ENCODE results near the gene CCDC197.

The CCDC197 gene

DNA sequence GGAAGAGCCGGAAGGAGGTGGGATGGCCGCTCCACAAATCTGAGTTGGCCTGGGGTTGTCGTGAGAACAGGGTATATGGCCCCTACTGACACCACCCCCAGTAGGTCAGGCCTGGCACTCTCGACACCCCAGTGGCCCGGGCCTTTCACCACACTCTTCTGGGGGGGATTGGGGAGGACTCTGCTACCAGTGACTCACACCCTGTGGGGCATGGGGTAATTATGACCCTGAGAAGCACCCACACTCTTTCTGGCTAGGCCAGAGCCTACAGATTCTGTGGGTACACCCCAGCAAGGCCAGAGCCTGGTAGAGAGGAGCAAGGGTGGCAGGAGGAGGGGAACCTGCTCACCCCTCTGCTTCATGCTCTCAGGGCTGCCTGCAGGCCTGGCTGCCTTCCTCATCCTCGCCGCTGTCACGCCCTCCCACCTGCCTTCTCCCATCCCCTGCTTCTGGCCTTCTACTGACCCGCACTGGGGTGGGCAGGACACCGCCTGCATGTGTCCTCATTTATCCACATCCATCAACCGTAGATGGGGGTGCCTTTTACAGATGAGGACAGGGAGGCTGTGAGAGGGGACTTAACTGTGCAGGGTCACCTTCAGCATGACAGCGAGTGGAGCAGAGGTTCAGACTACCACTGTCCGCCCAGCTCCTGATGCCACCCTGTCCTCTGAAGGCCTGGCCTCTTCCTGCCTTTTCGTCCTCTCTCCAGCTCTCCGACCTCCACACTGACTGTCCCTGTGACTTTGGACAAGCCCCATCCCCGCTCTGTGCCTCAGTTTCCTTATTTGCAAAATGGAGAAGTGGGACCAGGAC, 39.1 kb upstream of the CCDC197 start:
- H3K9me3 Mint-ChIP-seq = no peaks in the 10 kb centered on the region
- H3K36me3 Mint-ChIP-seq = no peaks in the 10 kb centered on the region
- peaks cover 94% of the 10 kb centered on the region for H3K4me1 Mint-ChIP-seq
- no peak for ATAC-seq
- H3K27ac Mint-ChIP-seq = peak overlapping the region; percentile 92
- H3K27me3 Mint-ChIP-seq = no peaks in the 10 kb centered on the region
- no peak overlapping the region for H3K4me3 Mint-ChIP-seq

DNA sequence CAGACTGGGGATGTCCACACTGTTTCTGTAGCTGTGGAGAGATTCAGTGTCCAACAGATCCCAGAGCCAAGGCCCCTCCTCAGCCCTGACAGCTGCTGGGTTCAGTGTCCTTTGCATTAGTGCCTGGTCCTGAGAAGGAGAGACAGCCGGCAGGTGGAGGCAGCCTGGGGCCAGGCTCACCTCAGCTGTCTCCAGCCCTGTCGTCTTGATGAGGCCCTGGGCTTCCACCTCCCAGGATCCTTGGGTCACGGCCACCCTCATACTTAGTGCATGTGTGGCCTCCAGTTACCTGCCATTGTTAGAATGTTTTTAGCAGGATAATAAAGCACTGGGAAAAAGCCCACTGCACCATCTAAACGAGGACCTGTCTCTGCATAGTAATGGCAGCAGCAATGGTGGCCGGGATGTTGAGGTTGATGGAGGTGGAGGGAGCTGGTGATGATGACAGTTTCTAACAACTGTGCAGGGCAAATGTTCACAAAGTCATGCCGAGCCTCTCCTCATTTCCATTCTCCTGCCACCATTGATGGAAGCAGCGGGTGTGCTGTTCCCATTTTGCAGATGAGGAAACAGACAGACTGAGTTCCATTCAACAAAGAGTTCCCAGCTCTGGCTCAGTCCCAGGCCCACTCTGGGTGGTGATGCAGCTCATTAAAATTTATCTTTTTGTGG, 38.4 kb upstream of the CCDC197 start:
- Mint-ChIP-seq H3K4me1 (peaks cover 99% of the 10 kb centered on the region), H3K4me3 (peak overlapping the region; percentile 70), H3K27ac (peak overlapping the region; percentile 92), H3K27me3 (no peaks in the 10 kb centered on the region), H3K36me3 (no peaks in the 10 kb centered on the region), H3K9me3 (no peaks in the 10 kb centered on the region)
- ATAC-seq = no peak

DNA sequence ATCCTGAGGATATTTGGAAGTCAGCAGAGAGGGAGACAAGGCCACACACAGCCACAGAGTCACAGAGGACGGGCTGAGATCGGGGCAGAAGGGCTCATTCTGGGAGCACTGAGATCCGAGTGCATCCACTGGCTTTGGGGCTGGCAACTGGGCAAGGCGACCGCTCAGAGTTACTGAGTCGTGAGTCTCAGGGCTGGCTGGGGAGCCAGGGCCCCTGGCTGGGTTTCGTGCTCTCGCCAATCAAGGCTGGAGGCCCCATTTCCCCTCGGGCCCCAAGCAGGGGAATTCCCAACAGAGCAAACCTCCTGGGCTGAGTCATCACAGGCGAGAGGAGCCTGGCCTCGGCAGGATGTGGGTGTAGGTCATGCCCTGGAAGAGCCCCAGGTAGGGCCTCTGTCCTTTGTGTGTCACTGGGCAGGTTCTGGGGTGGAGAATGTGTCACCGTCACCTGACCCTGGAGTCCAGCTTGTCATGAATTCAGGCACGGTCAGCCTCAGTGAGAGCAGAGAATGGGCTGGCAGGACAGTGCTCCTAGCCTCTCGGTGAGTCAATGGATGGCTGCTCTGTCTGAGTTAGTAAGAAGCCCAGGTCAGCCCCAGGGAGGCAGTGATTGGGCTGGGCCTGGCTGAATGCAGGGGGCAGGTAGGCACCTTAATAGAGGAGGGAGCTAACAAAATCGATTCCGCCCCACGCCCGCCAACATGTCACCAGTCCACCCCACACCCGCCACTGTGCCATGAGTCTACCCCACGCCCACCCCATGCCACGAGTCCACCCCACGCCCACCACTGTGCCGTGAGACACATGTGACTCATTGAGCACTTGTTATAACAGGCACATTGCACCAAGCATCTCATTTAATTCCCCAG, 37.6 kb upstream of the CCDC197 start:
- peaks cover 99% of the 10 kb centered on the region for H3K4me1 Mint-ChIP-seq
- H3K9me3 Mint-ChIP-seq = no peaks in the 10 kb centered on the region
- H3K27ac Mint-ChIP-seq = peak overlapping the region; percentile 92
- peak; percentile 87 for ATAC-seq
- H3K27me3 Mint-ChIP-seq = no peaks in the 10 kb centered on the region
- H3K36me3 Mint-ChIP-seq = no peaks in the 10 kb centered on the region
- peak overlapping the region; percentile 70 for H3K4me3 Mint-ChIP-seq

DNA sequence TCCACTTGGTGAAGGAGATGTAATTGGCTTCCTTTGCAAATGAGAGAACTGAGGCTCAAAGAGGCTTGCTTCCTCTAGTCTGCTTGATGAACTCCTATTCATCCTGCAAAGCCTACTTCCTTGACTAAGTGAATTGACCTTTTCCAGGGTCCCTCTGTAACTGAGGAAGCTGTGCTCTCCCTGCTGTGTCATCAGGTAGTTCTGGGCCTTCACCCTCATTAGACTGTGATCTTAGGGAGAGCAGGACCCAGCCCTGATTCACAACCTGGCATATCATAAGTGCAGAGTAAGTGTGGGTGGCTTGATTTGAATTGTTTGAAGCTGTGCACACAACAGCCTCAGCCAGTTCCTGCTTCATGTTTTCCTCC, 37.0 kb upstream of the CCDC197 start:
- peaks cover 99% of the 10 kb centered on the region for H3K4me1 Mint-ChIP-seq
- H3K36me3 Mint-ChIP-seq = no peaks in the 10 kb centered on the region
- H3K27me3 Mint-ChIP-seq = no peaks in the 10 kb centered on the region
- peaks cover 6% of the 10 kb centered on the region for H3K9me3 Mint-ChIP-seq
- no peak overlapping the region for H3K4me3 Mint-ChIP-seq
- H3K27ac Mint-ChIP-seq = peak overlapping the region; percentile 92
- no peak for ATAC-seq

DNA sequence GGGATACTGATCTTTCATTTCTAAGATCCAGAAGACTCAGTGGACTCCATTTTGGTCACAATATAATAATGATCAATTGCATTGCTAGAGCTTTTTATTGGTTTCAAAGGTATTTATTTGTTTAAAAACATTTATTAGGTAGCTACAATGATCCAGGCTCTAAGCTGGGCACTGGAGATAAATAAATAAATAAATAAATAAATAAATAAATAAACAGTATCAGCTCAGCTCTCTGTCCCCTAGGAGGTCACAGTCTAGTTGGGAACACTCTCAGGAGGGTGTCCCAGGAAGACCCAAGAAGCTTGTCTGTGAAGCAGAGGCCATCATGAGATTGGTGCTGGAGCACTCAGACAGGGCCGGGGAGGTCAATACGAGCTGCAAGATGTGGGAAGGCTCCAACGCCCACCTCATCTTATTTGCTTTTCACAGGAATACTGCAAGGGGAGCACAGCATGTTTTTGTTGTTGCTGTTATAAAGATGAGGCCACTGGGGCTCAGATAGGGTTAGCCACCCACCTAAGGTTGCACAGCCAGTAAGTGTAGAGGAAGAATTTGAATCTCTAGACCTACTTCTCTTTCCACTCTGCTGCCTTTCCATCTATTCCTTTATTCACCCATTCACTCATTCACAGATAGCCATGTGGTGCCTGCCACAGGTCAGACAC, 36.2 kb upstream of the CCDC197 start:
- Mint-ChIP-seq H3K4me1 (peaks cover 98% of the 10 kb centered on the region), H3K27me3 (no peaks in the 10 kb centered on the region), H3K36me3 (no peaks in the 10 kb centered on the region), H3K27ac (peak overlapping the region; percentile 95), H3K9me3 (peaks cover 6% of the 10 kb centered on the region), H3K4me3 (no peak overlapping the region)
- no peak for ATAC-seq

DNA sequence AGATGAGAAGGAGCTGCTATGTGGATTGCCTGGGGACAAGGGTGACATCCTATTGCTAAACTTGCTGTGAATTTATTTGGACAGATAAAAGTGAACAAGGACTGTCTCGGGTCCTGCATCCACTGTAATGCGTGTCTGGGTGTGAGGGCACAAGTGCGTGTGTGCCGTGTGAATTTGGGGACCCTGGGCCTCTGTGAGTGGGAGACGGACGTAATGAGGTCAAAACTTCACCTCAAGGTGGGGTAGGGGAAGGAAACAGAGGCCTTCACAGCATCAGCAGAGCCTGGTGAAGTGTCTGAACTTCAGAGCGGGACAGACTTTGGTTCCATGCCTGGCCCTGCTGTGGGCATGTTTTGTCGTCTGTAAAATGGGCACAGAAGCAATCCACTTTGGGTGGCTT, 35.5 kb upstream of the CCDC197 start:
- H3K4me1 Mint-ChIP-seq = peaks cover 93% of the 10 kb centered on the region
- H3K4me3 Mint-ChIP-seq = peak overlapping the region; percentile 57

DNA sequence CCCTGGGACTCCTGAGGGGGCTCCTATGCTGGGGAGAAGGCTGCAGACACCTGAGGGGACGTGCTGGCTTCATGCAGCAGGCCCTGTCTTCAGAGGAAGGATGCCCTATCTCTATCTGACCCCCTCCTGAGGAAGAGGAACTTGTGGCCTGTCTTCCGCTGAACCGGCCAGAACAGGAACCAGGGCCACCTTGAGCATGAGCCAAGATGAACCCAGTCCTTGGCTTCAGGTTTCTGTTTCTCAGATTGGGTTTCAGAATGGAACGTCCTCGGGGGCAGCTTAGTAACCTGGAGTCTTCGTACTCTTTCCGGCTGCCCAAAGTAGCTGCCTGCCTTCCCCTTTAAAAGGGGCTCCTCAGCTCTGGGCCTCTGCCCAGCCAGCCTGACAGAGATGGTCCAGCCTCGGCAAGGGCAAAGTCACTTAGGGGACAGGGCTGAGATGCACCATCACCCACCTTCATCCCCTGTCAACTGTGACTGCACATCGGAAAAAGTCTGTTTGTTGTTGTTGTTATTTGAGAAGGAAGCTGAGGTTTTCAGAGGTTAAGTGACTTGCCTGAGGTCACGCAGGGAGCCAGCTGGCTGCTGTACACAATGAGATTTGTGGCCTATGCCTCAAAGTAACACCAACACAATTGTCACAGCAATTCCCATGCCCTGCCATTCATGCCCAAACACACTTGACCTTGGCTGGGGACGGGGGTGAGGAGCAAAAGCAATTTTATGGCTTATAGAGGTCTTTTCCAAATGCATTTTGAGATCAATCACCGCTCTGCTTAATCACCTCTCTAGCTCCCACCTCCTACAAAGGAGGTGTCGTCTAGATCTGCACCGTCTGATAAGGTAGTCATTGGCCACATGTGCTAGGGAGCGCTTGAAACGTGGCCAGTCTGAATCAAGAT, 34.1 kb upstream of the CCDC197 start:
- peak overlapping the region; percentile 95 for H3K27ac Mint-ChIP-seq
- H3K9me3 Mint-ChIP-seq = peaks cover 6% of the 10 kb centered on the region
- peak; percentile 83 for ATAC-seq
- no peaks in the 10 kb centered on the region for H3K27me3 Mint-ChIP-seq
- peak overlapping the region; percentile 55 for H3K4me3 Mint-ChIP-seq
- H3K36me3 Mint-ChIP-seq = no peaks in the 10 kb centered on the region
- peaks cover 92% of the 10 kb centered on the region for H3K4me1 Mint-ChIP-seq

More for the DNA sequence above, 35.5 kb upstream of the CCDC197 start:
- H3K27ac Mint-ChIP-seq = peak overlapping the region; percentile 95
- H3K9me3 Mint-ChIP-seq = peaks cover 6% of the 10 kb centered on the region
- H3K27me3 Mint-ChIP-seq = no peaks in the 10 kb centered on the region
- ATAC-seq = no peak
- no peaks in the 10 kb centered on the region for H3K36me3 Mint-ChIP-seq

DNA sequence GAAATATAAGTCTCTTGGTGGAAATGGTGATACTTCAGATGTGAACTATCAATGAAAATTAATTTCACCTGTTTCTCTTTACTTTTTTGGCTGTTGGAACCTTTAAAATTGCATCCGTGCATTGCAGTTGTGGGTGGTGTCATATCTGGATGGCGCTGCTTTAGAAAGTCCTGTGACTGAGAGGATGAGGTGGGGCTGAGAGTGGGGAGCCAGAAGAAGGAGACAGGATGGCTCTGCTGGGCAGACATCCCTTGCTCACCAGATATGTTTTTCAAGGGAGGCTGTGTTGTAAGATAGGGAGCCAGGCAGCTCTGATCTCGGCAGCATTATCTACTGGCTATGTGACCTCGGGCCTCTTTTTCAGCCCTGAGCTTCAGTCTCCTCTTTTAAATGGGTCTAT, 33.4 kb upstream of the CCDC197 start:
- Mint-ChIP-seq H3K27ac (peak overlapping the region; percentile 95), H3K27me3 (no peaks in the 10 kb centered on the region), H3K4me1 (peaks cover 92% of the 10 kb centered on the region), H3K36me3 (no peaks in the 10 kb centered on the region), H3K9me3 (peaks cover 6% of the 10 kb centered on the region), H3K4me3 (no peak overlapping the region)
- no peak for ATAC-seq

DNA sequence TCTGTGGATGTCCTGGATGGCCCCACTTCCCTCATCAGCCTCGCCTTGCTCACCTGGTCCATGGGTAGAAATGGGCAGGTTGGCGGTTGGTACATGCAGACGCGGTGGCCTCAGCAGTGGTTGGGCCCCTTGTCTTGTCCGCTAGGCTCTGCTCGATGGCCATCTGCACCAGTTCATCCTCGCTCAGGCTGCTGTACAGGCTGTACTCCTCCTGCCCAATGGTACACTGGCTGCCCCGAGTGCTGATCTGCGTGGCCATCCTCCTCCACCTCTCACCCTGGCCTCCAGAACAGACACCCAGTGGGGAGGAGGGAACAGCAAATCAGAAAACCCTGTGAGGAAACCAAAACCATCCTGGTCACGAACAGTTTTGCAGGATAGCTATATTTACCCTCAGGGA, 32.8 kb upstream of the CCDC197 start:
- H3K27me3 Mint-ChIP-seq = no peaks in the 10 kb centered on the region
- peaks cover 6% of the 10 kb centered on the region for H3K9me3 Mint-ChIP-seq
- H3K4me1 Mint-ChIP-seq = peaks cover 92% of the 10 kb centered on the region
- H3K4me3 Mint-ChIP-seq = no peak overlapping the region
- peak overlapping the region; percentile 95 for H3K27ac Mint-ChIP-seq
- no peak for ATAC-seq
- no peaks in the 10 kb centered on the region for H3K36me3 Mint-ChIP-seq

DNA sequence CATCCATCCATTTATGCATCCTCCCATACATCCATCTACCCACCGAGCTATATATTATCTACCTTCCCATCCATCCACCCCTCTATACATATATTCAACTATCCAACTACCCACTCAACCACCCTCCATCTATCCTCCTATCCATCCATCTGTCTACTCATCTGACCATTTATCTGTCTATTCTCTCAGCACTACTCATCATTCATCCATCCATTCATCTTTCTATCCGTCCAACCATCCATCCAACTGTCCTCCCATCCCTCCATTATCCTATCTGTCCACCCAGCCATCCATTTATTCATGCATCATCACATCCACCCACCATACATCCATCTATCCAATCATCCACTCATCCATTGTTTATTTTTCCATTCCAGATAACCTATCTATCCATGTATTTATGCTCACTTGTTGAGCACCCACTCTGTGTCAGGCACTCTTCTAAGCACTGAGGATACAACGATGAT, 32.2 kb upstream of the CCDC197 start:
- Mint-ChIP-seq H3K4me3 (no peak overlapping the region), H3K36me3 (no peaks in the 10 kb centered on the region), H3K27ac (peak overlapping the region; percentile 95), H3K9me3 (peaks cover 6% of the 10 kb centered on the region), H3K4me1 (peaks cover 92% of the 10 kb centered on the region), H3K27me3 (no peaks in the 10 kb centered on the region)
- no peak for ATAC-seq

DNA sequence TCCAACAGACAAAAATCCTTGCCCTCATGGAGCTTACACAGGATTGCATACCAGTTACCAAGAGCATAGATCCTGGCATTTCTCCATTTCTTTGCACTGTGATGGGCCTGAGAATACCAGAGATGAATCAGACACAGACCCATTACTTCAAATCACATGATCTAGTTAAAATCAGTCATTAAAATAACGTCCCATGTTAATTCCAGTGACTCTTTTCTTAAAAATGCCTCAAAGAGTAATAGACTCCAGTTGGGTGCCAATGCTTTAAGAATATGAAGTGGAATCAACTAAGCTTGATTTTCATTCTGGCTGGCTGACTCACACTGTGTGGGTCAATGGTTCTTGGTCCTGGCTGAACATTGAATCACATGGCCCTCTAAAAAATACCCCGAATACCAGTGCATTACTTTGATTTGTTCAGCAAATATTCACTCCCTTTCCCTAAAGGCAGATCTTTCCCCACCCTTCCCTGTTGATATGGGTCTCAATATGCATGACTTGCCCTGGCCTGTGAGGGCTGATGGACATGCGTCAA, 31.7 kb upstream of the CCDC197 start:
- Mint-ChIP-seq H3K27me3 (no peaks in the 10 kb centered on the region), H3K36me3 (no peaks in the 10 kb centered on the region), H3K4me3 (no peak overlapping the region), H3K27ac (peak overlapping the region; percentile 95), H3K9me3 (peaks cover 6% of the 10 kb centered on the region), H3K4me1 (peaks cover 92% of the 10 kb centered on the region)
- no peak for ATAC-seq

DNA sequence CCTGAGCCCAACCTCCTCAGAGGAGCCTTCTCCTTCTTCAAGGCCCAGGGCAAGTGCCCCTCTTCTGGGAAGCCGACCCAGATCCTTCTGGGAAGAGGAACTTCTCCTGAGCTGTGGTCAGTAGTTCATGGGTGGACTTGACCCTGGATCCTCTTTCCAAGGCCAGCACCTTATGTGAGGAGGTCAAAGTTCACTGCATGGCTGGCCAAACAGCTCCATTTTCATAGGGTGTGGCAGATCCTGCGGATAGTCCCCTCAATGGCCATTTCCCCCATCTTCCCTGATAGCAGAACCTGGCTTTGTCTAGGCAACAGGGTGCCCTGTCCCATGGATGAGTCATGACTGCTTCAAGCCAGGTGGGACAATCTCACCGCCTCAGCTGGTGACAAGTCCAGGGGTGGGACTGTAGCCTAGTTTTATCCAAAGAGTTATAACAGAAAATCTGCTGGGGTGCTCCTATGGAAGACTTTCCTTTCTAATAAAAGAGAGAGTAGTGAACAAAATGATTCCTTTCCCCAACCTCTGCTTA, 31.1 kb upstream of the CCDC197 start:
- Mint-ChIP-seq H3K4me3 (no peak overlapping the region), H3K4me1 (peaks cover 93% of the 10 kb centered on the region), H3K27ac (peak overlapping the region; percentile 95), H3K36me3 (no peaks in the 10 kb centered on the region), H3K9me3 (peaks cover 6% of the 10 kb centered on the region), H3K27me3 (no peaks in the 10 kb centered on the region)
- ATAC-seq = no peak

DNA sequence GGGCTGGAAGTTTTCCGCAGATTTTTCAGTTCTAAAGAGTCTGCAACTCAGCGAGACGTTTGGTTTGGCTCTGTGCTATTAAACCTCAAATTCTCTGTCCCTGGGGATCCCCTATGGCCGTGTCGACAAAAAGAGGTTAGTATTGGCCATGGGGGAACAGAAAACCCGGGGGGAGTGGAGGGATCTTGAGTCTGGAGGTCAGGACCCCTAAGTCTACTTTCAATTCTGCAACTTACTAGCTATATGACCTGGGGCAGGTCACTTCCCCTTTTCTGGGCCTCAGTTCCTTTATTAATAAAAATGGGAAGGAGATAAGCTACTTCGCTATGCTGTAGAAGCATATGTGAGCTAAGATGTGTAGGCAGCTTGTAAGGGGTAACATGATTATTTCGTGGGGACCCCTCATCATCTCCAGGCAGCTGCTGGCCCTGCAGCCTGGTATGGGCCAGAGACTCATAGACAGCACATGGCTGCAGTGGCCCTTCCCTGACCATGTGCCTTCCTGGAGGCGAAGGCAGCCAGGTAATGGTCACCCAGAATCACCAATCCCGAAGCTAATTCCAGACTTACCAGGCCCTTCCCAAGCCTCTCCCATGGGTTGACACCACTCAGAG, 29.4 kb upstream of the CCDC197 start:
- Mint-ChIP-seq H3K4me1 (peaks cover 91% of the 10 kb centered on the region), H3K4me3 (peak overlapping the region; percentile 40), H3K36me3 (no peaks in the 10 kb centered on the region), H3K9me3 (peaks cover 6% of the 10 kb centered on the region), H3K27me3 (no peaks in the 10 kb centered on the region), H3K27ac (peak overlapping the region; percentile 95)
- peak; percentile 79 for ATAC-seq

Data from stimulated activated memory B cell treated with anti-CD40 and anti-IgM and Interleukin-4, amounts not matched to agents 10 μg/mL and 1 μg/mL and 100 μg/mL, for 72 hours (primary cell).